ENCODE data around the gene GULP1.

DNA sequence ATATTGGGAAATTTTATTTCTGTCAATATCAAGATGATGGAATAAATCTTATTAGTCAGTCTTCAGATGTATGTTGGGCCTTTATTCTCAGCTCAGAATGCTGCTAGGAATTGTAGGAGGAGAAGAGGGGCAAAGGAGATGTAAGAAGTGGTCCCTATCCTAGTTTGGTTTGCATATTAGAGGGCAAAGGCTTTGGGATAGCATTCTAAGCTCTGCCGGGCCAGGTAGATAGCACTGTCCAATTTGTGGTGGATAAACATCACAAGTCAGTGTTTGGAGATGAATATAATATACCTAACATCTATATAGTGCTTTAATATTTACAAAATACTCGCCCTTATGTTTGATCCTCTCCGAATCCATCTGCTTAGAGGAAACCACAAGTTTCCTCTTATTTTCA is 149.2 kb downstream of the GULP1 start:
- TF ChIP-seq, protein P1, sequence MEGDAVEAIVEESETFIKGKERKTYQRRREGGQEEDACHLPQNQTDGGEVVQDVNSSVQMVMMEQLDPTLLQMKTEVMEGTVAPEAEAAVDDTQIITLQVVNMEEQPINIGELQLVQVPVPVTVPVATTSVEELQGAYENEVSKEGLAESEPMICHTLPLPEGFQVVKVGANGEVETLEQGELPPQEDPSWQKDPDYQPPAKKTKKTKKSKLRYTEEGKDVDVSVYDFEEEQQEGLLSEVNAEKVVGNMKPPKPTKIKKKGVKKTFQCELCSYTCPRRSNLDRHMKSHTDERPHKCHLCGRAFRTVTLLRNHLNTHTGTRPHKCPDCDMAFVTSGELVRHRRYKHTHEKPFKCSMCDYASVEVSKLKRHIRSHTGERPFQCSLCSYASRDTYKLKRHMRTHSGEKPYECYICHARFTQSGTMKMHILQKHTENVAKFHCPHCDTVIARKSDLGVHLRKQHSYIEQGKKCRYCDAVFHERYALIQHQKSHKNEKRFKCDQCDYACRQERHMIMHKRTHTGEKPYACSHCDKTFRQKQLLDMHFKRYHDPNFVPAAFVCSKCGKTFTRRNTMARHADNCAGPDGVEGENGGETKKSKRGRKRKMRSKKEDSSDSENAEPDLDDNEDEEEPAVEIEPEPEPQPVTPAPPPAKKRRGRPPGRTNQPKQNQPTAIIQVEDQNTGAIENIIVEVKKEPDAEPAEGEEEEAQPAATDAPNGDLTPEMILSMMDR (conservative IDR thresholded peaks at IDR 0.05; ENCODE audit: low read depth in 2 of 2) = no peak
- TF ChIP-seq CREB1 (CRISPR knock-in tag; IDR thresholded peaks at IDR 0.05; ENCODE audit: low read depth) = no peak

Measured in GM23338 (cell line).